Hematopoietic multipotent progenitor cell treated with erythropoietin and hydrocortisone succinate and interleukin-3 and kit ligand, for 17 days (in vitro differentiated cells): ENCODE measurements around the gene FOXM1.
A peak's percentile ranks its signal among the peaks of the same experiment; 100 is the strongest.

Source experiments
- DNase-seq: peaks from one replicate; pipeline ENCODE4 v3.0.0-alpha.2; 2015; ENCODE audit warnings: low spot score

The FOXM1 gene

DNA sequence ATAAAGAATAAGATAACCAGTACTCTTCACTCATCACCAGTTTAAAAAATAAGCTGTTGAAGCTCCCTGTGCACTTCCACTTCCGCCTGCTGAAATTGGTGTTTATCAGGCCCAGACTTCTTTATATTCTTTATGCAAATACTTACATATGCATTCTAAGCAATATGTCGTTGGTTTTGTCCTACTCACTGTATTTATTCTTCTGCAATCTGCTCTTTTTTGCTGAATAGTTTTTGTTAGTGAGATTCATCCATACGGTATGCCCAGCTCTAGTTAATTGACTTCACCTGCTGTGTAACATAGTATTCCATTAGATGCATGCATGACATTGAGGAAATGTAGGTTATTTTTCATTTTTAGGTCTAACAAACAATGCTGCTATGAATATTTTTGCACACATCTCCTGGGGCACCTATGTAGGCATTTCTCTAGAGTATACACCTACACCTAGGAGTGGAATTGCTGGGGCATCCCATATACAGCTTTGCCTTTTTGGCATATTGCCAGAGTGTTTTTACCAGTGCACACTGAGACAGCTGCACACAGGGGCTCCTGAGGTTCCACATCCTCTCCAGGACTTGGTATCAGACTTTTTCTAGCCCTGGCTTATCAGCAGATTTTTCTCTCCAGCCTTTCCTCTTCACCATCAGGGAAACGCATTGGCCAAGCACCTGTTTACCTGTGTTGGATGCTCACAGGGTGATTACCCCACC is 41.1 kb downstream of the FOXM1 start:
- no peak for DNase-seq

- no peak for DNase-seq
Observed at GRCh38 chr12:2834581-2835491, 42.1 kb downstream of the FOXM1 start, which contains the start of gene NRIP2. Gene NRIP2, minus strand, starts transcription at chr12:2835035. Its CDS starts 52 bp downstream, at chr12:2834983.

DNA sequence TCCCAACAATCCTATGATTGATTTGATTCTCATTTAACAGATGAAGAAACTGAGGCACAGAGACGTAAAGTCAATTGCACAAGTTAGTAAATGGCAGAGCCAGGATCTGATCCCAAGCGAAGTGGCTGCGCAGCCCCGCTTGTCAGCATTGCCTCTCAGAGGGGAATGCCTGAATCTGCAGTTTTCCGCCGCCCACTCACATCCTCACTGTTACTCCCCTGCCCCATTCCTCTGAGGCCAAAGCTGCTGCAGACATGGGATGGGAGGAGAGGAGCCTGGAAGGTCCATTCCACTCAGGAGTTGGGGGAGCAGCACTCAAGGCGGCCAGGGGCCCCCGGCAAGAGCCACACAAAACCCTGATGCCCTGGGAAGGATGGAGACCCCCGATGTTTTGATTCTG is 43.2 kb downstream of the FOXM1 start:
- DNase-seq = no peak

- no peak for DNase-seq
Observed at GRCh38 chr12:2833327-2833726, 43.6 kb downstream of the FOXM1 start.

GRCh38 chr12:2832550-2833127 is 44.3 kb downstream of the FOXM1 start:
- no peak for DNase-seq

GRCh38 chr12:2829275-2829674 is 47.7 kb downstream of the FOXM1 start:
- DNase-seq = no peak

- DNase-seq = no peak
Observed at GRCh38 chr12:2826721-2827515, 50.1 kb downstream of the FOXM1 start.

- DNase-seq = no peak
Observed at GRCh38 chr12:2826036-2826435, 50.9 kb downstream of the FOXM1 start.

DNA sequence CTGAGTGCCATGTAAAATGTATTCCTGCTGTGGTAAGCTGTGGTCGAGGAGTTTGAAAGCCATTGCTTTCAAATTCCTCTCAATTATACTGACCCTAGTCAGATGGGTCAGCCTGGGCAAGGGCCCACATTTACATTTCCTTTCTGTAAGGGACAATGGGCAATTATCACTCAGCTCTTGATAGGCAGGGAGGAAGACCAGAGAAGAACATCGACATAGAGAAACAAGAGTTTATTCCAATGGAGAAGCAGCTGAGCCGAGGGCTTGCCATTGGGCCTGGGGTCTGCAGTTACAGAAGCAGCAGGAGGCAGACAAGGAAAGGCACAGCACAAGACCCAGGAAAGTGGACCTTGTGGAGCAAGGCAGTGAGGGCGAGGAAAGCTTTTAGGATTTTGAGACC is 51.8 kb downstream of the FOXM1 start:
- no peak for DNase-seq

- no peak for DNase-seq
Observed at GRCh38 chr12:2824541-2824940, 52.4 kb downstream of the FOXM1 start.

DNA sequence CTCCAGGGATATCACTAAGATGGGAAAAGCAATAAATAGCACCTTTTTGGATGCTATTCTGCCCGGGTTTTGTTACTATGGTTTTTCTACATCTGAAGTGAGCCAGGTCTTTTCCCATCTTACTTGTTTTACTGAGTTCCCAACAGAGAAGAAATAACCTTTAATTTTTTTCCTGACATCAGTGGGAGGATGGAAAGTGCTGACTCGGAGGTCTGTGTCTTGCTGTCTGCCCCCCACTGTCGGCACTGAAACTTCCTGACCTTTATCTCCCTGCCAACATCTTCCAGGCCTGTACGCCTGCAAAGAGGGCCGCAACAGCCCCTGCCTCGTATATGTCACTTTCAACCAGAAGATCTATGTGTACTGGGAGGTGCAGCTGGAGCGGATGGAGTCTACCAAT is 53.5 kb downstream of the FOXM1 start:
- no peak for DNase-seq

DNA sequence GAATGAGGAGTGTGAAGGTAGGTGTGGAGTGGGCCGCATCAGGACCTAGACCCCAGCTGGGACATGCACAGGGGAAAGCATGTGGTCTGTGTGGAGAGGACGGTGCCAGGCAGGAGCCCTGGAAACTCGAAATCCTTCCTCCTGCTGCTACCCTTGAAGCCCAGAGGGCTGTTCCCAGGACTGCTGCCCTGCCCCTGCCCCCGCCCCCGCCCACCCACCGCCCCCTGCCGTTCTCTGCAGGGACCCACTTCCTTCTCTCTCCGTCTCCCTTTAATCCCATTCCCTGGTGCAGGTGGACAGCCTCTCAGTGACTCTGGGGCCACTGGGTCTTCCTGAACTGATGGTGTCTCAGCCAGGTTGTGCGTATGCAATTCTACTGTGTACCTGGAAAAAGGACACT is 56.5 kb downstream of the FOXM1 start:
- no peak for DNase-seq

- no peak for DNase-seq
Observed at GRCh38 chr12:2819810-2820209, 57.2 kb downstream of the FOXM1 start.

GRCh38 chr12:2813214-2814185 is 63.5 kb downstream of the FOXM1 start:
- DNase-seq = peak; percentile 68

DNA sequence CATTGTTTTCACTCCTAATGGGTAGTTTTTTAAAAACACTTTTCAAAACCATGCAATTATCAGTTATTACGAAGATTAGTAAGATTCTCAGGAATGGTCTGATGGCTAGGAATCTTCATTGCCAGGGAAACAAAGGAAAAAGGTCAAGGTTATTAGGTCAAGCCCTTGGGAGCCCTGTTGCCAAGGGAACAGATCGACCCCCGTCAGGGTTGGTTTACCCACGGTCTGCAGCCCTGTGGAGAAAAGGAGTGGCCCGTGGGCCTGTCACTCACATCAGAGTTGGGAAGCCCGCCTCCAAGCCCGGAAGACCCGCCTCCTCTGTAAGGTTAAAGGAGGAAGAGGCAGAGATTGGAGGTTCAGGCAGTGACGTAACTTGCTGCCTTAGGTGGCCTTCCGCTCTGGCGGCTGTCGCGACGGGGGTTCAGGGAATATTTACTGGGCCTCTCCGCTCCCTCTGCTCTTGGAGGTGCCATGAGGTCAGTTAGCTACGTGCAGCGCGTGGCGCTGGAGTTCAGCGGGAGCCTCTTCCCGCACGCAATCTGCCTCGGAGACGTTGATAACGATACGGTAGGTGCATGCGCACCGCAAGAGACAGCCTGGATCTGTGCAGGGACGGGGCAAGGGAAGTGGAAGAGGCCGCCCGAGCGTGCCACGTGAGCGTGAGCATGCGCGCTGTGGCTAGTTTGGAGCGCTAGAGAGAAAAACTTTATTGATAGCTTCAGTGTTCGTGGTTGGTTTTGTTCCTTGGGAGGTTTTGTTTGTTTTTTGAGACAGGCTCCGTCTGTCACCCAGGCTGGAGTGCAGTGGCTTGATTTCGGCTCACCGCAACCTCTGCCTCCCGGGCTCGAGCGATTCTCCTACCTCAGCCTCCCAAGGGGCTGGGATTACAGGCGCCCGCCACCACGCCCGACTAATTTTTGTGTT is 64.4 kb downstream of the FOXM1 start, which contains the start of gene ITFG2:
ITFG2 (plus strand) TSS at position 379 of the 924 bp plus-strand sequence; CDS start at position 472, 93 bp downstream.
- peak; percentile 95 for DNase-seq

DNA sequence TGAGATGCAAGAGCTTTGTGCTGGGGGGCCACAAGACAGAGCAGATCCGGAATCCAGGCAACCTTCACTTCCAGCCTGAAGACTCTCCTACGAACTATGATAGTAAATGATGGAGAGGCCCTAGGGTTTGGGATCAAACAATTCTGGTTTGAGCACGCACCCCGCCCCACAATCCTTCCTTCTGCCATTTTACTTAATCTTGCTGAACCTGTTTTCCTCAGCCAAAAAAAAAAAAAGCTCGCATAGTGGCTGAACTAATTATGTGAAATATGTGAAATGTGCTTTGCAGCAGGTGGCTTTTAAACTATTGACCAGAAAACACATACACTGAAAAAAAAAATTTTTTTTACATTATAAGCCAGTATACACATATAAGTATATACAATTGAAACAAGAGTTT is 65.2 kb downstream of the FOXM1 start:
- DNase-seq = no peak
